Glomerular visceral epithelial cell (primary cell): ENCODE results near the gene PIGU.
"Not testable (repeated sequence)": the region's sequence is repeated elsewhere in the genome, so short reads cannot be mapped to it uniquely, and the experiment has no call there.

Source experiments
- DNase-seq: peaks from one replicate; pipeline ENCODE4 v3.0.0-alpha.2; 2016; ENCODE audit errors: extremely low spot score

The PIGU gene

GRCh38 chr20:34706912-34707784, 30.3 kb upstream of the PIGU start:
- no peak for DNase-seq

GRCh38 chr20:34706302-34706875, 29.5 kb upstream of the PIGU start:
- DNase-seq = no peak

GRCh38 chr20:34705397-34706301, 28.8 kb upstream of the PIGU start:
- DNase-seq = peak; percentile 50

- no peak for DNase-seq
Measured at GRCh38 chr20:34705008-34705396, 28.1 kb upstream of the PIGU start.

GRCh38 chr20:34704177-34705007, 27.5 kb upstream of the PIGU start, which contains the start of gene TP53INP2:
Gene TP53INP2, plus strand, starts transcription at chr20:34704344. Its CDS starts 4,396 bp downstream, at chr20:34708740.
- peak; percentile 83 for DNase-seq

GRCh38 chr20:34703424-34704176, 26.7 kb upstream of the PIGU start:
- peak; percentile 29 for DNase-seq

- DNase-seq = no peak
Measured at GRCh38 chr20:34703061-34703423, 26.1 kb upstream of the PIGU start.

GRCh38 chr20:34701405-34702085, 24.7 kb upstream of the PIGU start:
- no peak for DNase-seq

- DNase-seq = no peak
Measured at GRCh38 chr20:34693414-34693813, 16.5 kb upstream of the PIGU start.

- no peak for DNase-seq
Measured at GRCh38 chr20:34691838-34692237, 14.9 kb upstream of the PIGU start.

GRCh38 chr20:34689486-34689885, 12.6 kb upstream of the PIGU start:
- no peak for DNase-seq

- DNase-seq = no peak
Measured at GRCh38 chr20:34683667-34684066, 6.8 kb upstream of the PIGU start.

GRCh38 chr20:34680586-34681175, 3.8 kb upstream of the PIGU start:
- DNase-seq = no peak

- no peak for DNase-seq
Measured at GRCh38 chr20:34675993-34676641, 775 bp downstream of the PIGU start.

- DNase-seq = no peak
Measured at GRCh38 chr20:34675561-34675960, 1.3 kb downstream of the PIGU start.

GRCh38 chr20:34673412-34673811, 3.5 kb downstream of the PIGU start:
- no peak for DNase-seq

- no peak for DNase-seq
Measured at GRCh38 chr20:34669094-34669493, 7.8 kb downstream of the PIGU start.

- DNase-seq = not testable (repeated sequence)
Measured at GRCh38 chr20:34664751-34665150, 12.1 kb downstream of the PIGU start.
